Left kidney (tissue), 2 donors: ENCODE data around the gene ACHE. TPM values are rescaled to one million over a fixed set of nuclear protein-coding genes. Genes with fewer than 3 reads are reported as not detected.

ENCODE experiments used
- DNase-seq: peaks from one replicate; pipeline ENCODE4 v3.0.0-alpha.2; 2013
- polyA plus RNA-seq: library from polyadenylated mRNA; unstranded; fragments of 120-200 nt; gene quantifications from one replicate; pipeline ENCODE4 v1.2.1, GENCODE V29; 2013; ENCODE audit not compliant: insufficient read length

Gene ACHE
- polyA plus RNA-seq, 1 donor, result 2.7 TPM

DNA sequence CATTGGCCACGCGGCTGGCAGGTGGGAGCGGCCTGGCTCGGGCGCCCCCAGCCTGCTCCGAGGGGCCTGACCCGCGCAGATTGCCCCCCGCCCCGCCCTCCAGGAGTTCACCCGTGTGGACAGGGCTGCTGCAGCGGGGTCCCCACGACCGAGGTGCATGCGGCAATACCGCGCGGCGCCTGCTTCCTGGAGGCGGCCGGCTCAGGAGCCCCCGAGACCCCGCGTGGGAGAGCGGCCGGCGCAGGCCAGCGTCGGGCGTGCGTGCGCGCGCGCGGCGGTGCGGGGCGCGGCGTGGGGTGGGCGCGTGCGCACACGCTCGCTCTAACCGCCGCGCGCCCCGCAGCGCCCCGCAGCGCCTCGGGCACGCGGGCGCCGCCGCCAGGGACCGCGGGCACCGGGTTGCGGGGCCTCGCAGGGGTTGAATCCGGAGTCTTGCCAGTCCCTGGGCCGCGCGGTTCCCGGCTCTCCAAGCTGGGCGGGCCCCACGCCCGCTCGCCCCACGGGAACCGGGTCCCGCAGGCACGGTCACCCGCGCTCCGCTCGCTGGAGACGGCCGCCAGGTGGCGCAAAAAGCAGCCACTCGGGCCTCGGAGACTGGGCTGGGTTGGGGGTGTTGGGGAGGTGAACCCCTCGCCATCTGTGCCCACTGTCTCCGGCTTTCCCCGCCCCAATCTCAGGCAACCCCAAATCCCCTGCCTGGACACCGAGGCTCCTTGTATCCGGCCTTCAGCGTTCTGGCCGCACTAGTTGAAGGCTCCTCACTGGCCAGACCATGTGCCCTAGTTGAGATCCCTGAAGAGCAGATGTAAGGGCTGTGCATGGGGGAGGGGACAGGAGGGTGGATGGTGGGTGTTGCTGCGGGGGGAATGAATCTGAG, 1.3 kb upstream of the ACHE start:
- DNase-seq, result peak; percentile 30

DNA sequence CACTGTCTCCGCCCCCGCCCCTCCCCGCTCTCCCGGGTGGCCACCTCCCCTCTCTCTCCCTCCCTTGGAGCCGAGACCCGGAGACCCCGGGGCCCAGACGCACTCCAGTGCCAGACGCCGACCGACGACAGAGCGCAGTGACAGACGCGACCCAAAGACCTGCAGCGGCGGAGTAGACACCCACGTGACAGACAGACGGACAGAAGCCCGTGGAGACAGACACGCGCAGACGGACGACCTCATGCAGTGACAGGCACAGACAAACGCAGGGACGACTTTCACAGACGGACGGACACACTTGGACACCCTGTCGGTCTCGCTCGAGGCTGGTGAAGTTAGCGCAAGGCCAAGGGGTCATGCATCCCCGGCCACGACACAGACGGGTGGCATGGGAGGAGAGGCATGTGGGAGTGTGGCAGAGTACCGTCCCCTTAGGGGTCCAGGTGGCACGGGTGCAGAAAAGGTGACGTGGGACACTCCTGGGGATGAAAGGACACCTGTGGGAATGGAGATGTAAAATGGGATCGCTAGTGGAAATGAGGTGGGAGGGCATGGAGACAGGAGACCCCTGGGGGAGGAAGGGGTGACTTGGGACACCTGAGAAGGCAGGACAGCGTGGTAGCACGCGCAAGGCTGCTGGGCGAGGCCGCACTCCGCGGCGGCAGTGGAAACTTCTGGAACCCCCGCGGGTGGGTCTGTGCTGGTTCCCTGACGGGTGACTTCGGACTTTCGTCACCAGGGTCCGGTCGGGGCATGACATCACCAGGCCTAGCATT, 456 bp upstream of the ACHE start:
- peak; percentile 33 for DNase-seq

DNA sequence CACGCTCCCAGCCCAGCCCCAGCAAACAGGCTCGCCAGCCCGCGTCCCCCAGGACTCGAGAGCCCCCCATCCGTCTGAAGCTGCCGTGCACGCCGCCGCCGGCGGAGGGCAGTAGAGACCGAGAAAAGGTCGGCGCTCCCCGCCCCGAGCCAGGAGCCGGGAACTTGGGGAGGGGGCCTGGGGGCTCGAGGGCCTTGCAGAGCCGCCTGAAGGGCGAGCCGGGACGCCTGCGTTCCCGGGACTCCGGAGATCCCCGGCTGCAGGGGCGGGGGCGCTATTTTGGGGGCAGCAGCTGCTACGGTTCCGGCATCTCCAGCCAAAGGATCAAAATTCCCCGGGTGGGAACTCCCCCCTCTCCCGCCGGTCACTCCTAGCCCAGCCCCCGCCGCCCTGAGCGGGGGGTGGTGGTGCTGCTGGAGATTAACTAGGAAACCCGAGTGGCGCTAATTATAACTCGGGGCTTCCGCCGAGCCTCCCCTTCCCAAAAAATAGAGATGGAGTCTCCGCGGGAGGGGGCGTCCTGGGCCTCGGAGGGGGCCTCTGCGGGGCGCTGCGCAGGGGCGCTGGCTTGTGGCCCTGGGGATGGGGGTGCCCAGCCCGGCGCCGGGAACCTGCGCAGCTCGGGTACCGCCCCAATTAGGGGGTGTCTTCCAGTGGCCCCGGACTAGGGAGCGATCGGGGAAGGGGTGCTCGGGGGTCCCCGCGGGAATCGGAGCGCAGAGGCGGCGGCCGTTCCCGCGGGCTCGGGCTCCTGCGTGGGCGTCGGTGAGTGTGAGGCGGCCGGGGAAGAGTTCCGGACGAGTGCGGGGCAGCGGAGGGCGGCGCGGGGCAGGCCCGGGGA, 608 bp downstream of the ACHE start:
- peak; percentile 60 for DNase-seq

DNA sequence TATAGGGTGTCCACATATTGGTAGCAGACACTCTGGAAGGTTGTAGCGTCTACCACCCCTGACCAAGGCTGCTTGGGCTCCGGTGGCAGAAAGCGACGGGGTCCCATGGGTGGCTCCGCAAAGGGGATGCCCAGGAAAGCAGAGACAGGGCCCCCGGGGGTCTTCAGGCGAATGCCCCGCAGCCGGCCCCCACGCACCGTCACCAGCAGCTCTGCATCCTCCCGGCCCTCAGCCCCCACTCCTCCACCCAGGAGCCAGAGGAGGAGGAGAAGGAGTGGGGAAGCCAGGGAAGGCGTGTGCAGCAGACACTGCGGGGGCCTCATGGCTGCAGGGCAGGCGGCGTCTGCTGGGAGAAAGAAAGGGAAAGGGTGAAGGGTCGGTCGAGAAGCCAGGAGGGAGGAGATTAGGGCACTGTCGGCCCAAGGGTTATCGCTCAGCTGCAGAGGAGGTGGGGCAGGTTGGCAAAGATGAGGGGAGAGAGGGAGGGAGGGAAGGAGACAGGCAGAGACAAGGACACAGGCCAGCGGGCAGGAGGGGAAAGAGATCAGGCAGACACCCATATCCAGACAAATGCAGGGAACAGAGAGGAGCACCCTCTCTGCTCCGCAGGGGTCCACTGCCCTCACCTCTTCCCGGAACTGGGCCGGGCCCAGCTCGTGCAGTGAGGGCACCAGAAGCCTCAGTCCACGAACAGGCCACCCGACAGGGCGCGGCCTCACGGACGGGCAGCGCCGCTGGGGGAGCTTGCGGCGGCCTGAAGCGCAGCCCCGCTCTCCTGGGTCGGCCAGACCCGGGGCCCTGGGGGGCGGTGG, 1.6 kb downstream of the ACHE start:
- no peak for DNase-seq

DNA sequence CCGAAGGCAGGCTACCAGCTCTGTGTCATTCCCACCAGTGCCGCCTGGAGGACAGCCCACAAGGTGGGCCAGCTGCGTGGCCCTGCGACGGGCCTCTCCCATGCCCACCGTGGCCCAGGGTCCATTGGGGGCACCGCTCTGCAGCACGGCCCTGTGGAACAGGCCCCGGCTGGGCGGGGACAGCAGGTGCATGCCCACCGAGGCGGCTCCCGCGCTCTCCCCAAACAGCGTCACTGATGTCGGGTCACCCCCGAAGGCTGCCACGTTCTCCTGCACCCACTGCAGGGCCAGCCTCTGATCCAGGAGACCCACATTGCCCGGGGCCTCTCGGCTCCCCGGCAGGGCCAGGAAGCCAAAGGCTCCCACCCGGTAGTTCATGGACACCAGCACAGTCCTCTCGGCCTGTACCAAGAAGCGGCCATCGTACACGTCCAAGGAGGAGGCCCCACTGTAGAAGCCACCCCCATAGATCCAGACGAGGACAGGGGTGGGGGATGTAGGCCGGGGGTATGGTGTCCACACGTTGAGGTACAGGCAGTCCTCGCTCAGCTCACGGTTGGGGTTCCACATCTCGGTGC, 2.3 kb downstream of the ACHE start:
- DNase-seq, result no peak

DNA sequence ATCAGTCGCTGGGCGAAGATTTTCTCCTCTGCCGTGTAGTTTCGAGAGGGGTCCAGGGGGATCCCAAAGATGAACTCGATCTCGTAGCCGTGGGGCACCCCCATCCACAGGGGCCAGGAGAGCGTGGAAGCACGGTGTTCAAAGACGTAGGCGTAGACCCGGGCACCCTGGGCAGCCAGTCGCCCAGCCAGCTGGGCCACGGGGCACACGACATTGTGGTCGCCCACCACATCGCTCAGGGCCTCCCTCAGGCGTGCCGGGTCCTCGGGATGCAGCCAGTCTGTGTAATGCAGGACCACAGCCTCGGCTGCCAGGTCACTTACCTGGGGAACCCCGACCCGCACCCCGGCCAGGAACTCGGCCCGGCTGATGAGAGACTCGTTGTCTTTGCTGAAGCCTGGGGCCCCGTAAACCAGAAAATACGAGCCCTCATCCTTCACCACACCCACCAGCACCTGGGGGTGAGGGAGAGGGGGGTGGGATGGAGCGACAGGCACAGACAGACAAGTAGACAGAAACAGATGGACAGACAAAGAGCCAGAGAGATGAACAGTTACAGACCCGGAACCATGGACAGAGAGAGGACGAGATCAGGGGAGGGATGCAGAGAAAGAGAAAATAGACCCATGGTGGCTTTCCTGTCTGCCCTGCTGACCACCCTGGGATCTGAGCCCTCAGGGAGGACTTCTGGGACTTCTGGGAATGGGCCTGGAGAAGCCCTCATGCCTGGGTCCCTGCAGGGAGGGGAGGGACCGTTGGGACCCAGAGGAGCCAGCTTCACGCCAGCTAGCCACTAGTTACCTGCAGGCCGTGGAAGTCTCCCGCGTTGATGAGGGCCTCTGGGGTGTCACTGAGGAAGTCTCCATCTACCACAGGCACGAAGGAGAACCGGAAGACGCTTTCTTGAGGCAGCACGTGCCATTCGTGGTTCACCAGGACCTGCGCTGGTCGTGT, 3.0 kb downstream of the ACHE start:
- DNase-seq, result no peak

DNA sequence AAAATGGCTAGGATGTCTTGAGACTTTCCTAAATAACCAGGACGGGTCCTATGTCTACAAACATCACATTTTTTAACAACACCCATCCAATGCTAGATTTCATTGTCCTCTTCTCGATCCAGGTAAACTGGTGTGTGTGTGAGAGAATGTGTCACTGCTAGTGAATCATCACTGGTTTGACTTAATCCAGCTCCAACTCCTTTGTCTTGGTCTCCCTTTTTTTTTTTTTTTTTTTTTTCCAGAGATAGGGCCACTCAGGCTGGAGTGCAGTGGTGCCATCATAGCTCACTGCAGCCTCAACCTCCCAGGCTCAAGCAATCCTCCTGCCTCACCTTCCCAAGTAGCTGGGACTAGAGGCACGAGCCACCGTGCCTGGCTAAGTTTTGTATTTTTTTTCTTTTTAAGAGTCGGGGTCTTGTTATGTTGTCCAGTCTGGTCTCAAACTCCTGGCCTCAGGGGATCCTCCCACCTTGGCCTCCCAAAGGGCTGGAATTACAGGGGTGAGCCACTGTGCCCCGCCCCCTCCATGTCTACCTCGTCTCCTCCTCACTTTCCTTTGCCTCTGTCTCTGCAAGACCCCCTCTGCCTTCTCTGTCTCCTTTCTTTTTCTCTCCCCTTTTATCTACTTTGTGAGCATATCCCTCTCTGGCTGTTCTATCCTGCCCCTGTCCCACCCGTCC, 4.0 kb downstream of the ACHE start:
- no peak for DNase-seq

DNA sequence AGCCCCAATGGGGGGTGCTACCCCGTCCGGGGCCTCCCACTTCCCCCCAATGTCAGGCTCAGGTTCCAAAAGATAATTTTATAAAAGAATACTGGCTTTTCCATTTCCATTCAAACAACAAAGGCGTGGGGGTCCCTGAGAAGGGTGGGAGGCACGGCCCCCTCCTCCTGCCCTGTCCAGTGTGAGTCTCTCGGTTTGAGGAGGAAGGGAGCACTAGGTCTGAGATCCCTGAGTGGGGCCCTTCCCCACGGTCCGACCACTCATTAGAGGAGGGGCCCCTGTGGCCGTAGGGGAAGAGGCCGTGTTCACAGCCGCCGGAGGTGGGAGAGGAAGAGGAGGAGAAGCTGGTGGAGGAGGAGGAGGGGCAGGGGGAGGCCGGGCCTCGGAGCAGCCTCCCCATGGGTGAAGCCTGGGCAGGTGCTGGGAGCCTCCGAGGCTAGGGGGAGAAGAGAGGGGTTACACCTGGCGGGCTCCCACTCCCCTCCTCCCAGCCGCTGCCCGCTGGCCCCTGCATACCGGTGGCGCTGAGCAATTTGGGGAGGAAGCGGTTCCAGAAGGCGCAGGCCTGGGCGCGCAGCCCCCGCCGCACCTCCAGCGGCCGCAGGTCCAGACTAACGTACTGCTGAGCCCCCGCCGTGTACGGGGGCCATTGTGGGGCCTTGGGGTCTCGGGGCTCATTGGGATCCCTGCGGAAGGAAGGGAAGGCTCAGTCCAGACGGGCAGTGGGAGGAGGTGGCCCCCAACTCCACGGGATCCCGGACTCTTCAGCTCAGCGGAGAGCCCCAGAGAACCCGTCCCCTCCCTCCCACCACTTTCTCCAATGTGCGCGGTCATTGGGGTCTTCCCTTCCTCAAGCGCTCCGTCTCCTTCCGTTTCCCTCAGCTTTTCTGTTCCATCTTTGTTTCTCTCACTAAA, 4.8 kb downstream of the ACHE start:
- DNase-seq, result no peak

DNA sequence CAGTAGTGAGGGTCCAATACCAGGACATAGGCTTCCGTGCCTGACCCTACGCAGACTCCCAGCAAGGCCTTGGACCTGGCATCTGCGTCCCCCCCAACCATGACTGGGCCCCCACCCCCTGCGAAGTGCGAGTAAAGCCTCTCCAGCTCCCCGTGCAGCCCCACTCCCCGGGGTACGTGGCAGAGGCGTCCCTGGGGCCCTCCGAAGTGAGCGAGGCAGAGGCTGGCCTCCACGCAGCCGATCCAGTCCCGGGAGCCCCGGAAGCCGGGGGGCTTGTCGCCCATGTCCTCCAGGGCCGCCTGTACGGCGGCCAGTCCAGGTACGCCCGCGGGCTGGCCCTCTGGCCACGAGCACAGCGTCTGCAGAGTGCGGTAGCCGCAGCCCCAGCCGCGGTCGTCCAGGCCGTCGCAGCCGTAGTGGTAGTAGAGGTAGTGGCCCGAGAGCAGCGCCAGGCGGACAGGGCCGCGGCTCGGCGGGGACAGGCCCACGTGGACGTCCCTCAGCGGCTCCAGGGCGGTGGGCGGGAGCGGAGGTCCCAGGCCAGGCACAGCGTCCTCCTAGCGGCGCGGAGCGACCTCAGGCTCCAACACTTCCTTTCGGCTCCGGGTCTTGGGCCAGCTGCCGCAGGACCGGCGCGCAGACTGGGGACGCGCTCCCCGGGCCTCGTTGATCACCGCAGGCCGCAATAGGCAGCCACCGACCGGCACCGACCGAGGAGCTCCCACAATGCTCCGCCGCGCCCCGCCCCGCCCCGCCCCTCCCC, 6.5 kb downstream of the ACHE start, which contains the start of gene UFSP1:
UFSP1 (minus strand) TSS at position 728 of the 763 bp plus-strand sequence; CDS start at position 284, 444 bp downstream.
- no peak for DNase-seq

DNA sequence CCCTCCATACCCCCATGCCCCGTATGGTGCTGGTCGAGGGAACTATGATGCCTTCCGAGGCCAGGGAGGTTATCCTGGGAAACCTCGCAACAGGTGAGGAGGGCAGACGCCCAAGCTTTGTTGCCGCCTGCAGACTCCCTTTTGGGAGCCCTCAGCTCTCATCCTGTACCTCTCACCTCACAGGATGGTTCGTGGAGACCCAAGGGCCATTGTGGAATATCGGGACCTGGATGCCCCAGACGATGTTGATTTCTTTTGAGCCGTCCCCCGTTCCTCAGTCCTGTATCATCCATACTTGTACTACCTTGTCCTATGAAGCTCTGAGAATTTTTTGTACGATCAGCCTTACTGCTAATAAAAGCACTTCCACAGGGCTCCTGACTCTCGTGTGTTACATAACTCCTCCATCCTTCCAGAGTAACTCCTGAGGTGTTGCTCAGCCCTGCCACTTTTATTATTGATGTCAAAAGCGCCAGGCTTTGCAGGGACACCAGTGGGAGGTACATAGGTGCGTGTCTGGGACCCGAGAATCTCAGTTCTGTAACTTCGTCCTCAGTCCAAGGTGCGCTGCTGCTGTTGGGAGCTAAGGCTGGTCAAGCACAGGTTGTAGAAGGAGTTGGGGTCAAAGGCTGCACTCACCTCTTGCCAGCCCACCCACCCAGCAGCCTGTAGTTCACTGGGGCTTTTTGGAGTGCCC, 7.2 kb downstream of the ACHE start:
- DNase-seq, result no peak

DNA sequence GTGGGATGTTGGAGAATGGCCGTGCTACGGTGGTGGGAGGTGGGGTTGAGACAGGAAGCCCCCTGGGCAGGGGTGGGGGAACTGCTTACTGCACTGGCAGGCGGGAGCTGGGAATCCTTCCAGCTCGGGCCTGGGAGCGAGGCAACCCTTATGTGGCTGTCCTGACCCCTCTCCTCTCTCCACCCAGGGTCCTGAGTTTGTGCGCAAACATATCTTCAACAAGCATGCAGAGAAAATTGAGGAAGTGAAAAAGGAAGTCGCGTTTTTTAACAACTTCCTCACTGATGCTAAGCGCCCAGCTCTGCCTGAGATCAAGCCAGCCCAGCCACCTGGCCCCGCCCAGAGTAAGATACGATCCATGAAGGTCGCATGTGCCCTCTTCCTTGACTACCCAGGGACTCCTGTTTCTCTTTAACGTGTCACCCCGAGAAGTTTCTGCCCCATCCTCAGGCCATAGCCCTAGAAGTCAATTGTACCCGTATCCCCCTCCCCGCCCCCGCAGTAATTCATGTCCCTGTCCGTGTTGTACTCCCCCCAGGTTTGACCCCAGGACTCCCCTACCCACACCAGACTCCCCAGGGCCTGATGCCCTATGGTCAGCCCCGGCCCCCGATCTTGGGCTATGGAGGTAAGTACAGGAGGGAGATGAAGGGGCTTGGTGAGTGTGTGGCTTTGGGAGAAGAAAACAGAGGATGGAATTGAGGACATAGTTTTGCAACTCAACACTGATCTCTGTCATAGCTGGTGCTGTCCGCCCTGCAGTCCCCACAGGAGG, 8.0 kb downstream of the ACHE start:
- no peak for DNase-seq

DNA sequence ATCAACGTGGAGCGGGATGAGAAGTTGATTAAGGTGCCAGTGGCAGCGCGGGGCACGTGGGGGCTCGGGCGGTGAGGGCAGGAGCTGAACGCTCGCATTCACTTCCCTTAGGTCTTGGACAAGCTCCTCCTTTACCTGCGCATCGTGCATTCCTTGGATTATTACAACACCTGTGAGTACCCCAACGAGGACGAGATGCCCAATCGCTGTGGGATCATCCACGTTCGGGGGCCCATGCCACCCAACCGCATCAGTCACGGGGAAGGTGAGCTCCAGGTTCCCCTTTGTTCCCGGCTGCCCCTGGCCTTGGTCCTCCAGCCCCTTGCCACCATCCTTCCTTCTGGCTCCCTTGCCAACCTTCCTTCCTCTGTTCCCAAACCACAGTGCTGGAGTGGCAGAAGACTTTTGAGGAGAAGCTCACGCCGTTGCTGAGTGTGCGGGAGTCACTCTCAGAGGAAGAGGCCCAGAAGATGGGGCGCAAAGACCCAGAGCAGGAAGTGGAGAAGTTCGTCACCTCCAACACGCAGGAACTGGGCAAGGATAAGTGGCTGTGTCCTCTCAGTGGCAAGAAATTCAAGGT, 8.7 kb downstream of the ACHE start:
- DNase-seq, result no peak

DNA sequence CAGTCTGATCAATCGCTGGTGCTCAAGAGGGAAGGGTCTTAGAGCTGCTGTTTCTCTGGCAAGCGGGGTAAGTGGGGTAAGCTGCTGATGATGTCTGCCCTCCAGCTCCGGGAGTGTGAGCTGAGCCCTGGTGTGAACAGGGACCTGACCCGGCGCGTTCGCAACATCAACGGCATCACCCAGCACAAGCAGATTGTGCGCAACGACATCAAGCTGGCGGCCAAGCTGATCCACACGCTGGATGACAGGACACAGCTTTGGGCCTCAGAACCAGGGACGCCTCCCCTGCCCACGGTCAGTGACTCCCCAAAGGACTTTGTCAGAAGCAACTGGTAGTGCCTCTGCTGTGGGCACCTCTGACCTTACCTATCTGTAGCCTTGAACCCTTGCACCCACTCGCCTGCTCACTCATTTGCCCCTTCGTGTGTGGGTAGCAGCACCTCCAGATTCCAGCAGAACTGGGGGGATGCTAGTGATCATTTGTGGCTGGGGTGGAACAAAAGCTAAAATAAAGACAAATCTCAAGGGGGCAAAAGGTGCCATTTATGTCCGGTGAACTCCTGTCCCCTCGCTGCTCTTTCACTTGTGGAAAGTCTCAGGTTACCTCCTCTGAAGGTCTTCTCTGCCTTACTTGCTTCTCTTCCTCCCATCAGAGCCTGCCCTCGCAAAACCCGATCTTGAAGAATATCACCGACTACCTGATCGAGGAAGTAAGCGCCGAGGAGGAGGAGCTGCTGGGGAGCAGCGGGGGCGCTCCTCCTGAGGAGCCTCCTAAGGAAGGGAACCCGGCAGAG, 9.3 kb downstream of the ACHE start:
- DNase-seq, result no peak

DNA sequence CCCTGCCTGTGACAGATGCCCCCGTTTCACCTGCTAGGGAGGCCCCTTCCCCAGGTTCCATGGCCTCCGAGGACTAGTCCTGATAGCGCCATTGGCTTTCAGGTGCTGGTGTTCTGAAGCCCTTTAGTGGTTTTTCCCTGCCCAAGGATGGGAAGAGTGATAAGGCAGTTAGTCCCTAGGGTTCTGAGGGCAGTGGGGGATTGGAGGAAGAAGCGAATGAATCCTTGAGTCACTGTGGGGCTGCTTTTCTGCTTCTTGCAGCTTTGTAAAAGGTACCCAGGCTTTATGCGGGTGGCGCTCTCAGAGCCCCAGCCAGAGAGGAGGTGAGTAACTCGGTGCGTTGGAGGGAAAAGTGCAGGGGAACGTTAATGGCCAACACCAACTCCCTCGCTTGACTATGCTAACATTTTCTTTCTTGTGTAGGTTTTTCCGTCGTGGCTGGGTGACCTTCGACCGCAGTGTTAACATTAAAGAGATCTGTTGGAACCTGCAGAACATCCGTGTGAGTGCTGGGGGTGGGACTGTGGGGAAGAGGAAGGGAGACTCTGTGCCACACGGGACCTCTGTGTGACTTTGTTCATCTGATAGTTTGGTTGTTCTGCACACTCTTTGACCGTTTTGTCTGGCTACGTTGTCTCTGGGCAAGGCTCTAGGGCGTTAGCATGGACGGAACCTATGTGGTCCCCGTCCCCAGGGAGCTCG, 10.1 kb downstream of the ACHE start:
- no peak for DNase-seq
